Keratinocyte (primary cell): ENCODE data around the gene DTX3L. TPM values are rescaled to one million over a fixed set of nuclear protein-coding genes. Genes with fewer than 3 reads are reported as not detected.

Experiments
- DNase-seq: peaks from one replicate; pipeline ENCODE4 v3.0.0-alpha.2; 2011; ENCODE audit warnings: low read depth, missing footprints, low spot score
- FAIRE-seq: peaks from 2 replicates; lab custom pipeline; 2011; peaks lifted over from hg19 to GRCh38; lab: Jason Lieb, UNC
- H2AFZ ChIP-seq: 2 replicates; pipeline ENCODE4 v1.6.0; 2012; ENCODE audit warnings: low read length, control low read depth, inconsistent platforms; ENCODE audit not compliant: control insufficient read depth
- H3K27ac ChIP-seq: 2 replicates; pipeline ENCODE4 v1.5.1; 2011; ENCODE audit warnings: low read length; ENCODE audit not compliant: control insufficient read depth, insufficient read depth
- H3K27me3 ChIP-seq: 3 replicates; pipeline ENCODE4 v1.6.0; 2011; ENCODE audit warnings: low read length; ENCODE audit not compliant: control insufficient read depth, insufficient read depth; ENCODE audit errors: extremely low read depth
- H3K36me3 ChIP-seq, 2 experiments: 2 replicates in 1 of 2; 3 replicates in 1 of 2; pipeline ENCODE4 v1.5.1; 2011; ENCODE audit warnings: low read length in 2 of 2, mild to moderate bottlenecking in 1 of 2; ENCODE audit not compliant: control insufficient read depth in 2 of 2, insufficient read depth in 2 of 2; ENCODE audit errors: extremely low read depth in 1 of 2
- H3K4me1 ChIP-seq: 3 replicates; pipeline ENCODE4 v1.5.1; 2011; ENCODE audit warnings: low read length; ENCODE audit not compliant: control insufficient read depth, insufficient read depth; ENCODE audit errors: extremely low read depth
- H3K4me2 ChIP-seq: 3 replicates; pipeline ENCODE4 v1.6.0; 2011; ENCODE audit warnings: low read depth, low read length; ENCODE audit not compliant: control insufficient read depth, insufficient read depth; ENCODE audit errors: extremely low read depth
- H3K4me3 ChIP-seq, 3 experiments: fragments of 200-600 bp in 1 of 3; sonication (generic) in 1 of 3; 2 replicates in 2 of 3; 3 replicates in 1 of 3; pipeline ENCODE4 v1.5.1; 2011 to 2016; ENCODE audit warnings: low read length in 3 of 3, mild to moderate bottlenecking in 3 of 3, control low read depth in 2 of 3, inconsistent platforms in 1 of 3, low read depth in 1 of 3, mixed read lengths in 1 of 3, mixed run types in 1 of 3, moderate library complexity in 1 of 3; ENCODE audit not compliant: control insufficient read depth in 2 of 3, insufficient read depth in 2 of 3; ENCODE audit errors: extremely low read depth in 1 of 3
- H3K79me2 ChIP-seq: 2 replicates; pipeline ENCODE4 v1.6.0; 2012; ENCODE audit warnings: low read length; ENCODE audit not compliant: control insufficient read depth, insufficient read depth
- H3K9ac ChIP-seq: 3 replicates; pipeline ENCODE4 v1.6.0; 2011; ENCODE audit warnings: low read length; ENCODE audit not compliant: control insufficient read depth, insufficient read depth; ENCODE audit errors: extremely low read depth
- H3K9me1 ChIP-seq: 3 replicates; pipeline ENCODE4 v1.6.0; 2011; ENCODE audit warnings: low read length; ENCODE audit not compliant: control insufficient read depth, insufficient read depth; ENCODE audit errors: extremely low read depth
- H3K9me3 ChIP-seq: 2 replicates; pipeline ENCODE4 v1.5.1; 2012; ENCODE audit warnings: low read depth, low read length; ENCODE audit not compliant: control insufficient read depth
- H4K20me1 ChIP-seq: 3 replicates; pipeline ENCODE4 v1.6.0; 2011; ENCODE audit warnings: low read length; ENCODE audit not compliant: control insufficient read depth, insufficient read depth; ENCODE audit errors: extremely low read depth
- CTCF ChIP-seq, 3 experiments: IDR thresholded peaks in 1 of 3; conservative IDR thresholded peaks in 1 of 3; optimal IDR thresholded peaks in 1 of 3; 2 replicates in 2 of 3; 3 replicates in 1 of 3; pipeline versions ENCODE3 to v1.5.1; 2011; ENCODE audit warnings: low read length in 3 of 3, mild to moderate bottlenecking in 3 of 3, moderate library complexity in 2 of 3, control low read depth in 1 of 3, inconsistent platforms in 1 of 3; ENCODE audit not compliant: insufficient read depth in 2 of 3; ENCODE audit errors: extremely low read depth in 1 of 3
- EZH2 ChIP-seq: IDR thresholded peaks from one replicate; pipeline ENCODE4 v1.6.1; 2012; ENCODE audit warnings: inconsistent platforms, mild to moderate bottlenecking, low read length, moderate library complexity
- dilution Hi-C: fragments of 300-500 bp; cut with MboI; formaldehyde crosslinking; loops from one replicate; pipeline ENCODE4 v1.7.0; 2020; ENCODE audit warnings: low sequenced_read_pairs; ENCODE audit not compliant: extremely low pct_ligation_motif_present
- polyA plus RNA-seq, 5 experiments: library from polyadenylated mRNA; depleted of rRNA in 3 of 5; stranded (reverse) in 3 of 5; stranded (forward) in 1 of 5; unstranded in 1 of 5; fragments of >200 nt; gene quantifications; 1 replicate in 1 of 5; 2 replicates in 3 of 5; 3 replicates in 1 of 5; pipeline versions ENCODE4 v1.2.1 to v1.2.3, GENCODE V29; 2011 to 2012; ENCODE audit warnings: missing spikeins in 2 of 5, low read depth in 1 of 5, low replicate concordance in 1 of 5

The DTX3L gene
- polyA plus RNA-seq, 1 donor (not counting 4 experiments of a cell fraction or from before 2014, with no cell fraction given): 13.6 TPM

DNA sequence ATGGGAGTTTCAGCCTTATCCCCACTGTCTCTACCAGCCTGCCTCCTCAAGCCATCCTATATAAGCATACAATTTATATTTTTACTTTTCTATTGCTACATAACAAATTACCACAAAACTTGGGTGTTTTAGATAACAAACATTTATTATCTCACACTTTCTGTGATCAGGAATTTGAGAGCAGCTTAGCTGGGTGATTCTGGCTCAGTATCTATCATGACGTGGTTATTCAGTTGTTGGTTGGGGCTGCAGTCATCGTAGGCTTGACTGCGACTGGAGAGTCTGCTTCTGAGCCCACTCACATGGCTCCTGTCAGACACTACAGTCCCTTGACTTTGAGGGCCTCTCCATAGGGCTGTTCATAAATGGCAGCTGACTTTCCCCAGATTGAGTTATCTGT lies 34.0 kb downstream of the DTX3L start:
- dilution Hi-C loops: no loop called here
- Histone ChIP-seq H4K20me1 (no peaks in the 10 kb centered on the region), H3K4me1 (no peaks in the 10 kb centered on the region), H3K9me3 (no peaks in the 10 kb centered on the region), H3K27me3 (no peaks in the 10 kb centered on the region), H3K9ac (no peak overlapping the region), H3K4me2 (no peak overlapping the region), H2AFZ (no peak overlapping the region), H3K4me3 (no peak overlapping the region), H3K79me2 (no peaks in the 10 kb centered on the region), H3K9me1 (no peaks in the 10 kb centered on the region), H3K36me3 (no peaks in the 10 kb centered on the region), H3K27ac (no peak overlapping the region)
- DNase-seq (no peak), FAIRE-seq (no peak)
- TF ChIP-seq CTCF (optimal IDR thresholded peaks at IDR 0.05 in 1 of 3, IDR thresholded peaks at IDR 0.05 in 1 of 3, conservative IDR thresholded peaks at IDR 0.05 in 1 of 3; ENCODE audit: extremely low read depth in 1 of 3, insufficient read depth in 2 of 3, low read length in 3 of 3) (no peak), EZH2 (no peak)

GRCh38 chr3:122598556-122598955 lies 34.4 kb downstream of the DTX3L start:
- DNase-seq (no peak), FAIRE-seq (no peak)
- Histone ChIP-seq H4K20me1 (no peaks in the 10 kb centered on the region), H2AFZ (no peak overlapping the region), H3K4me1 (no peaks in the 10 kb centered on the region), H3K9ac (no peak overlapping the region), H3K27ac (no peak overlapping the region), H3K36me3 (no peaks in the 10 kb centered on the region), H3K4me3 (no peak overlapping the region), H3K9me1 (no peaks in the 10 kb centered on the region), H3K9me3 (no peaks in the 10 kb centered on the region), H3K79me2 (no peaks in the 10 kb centered on the region), H3K27me3 (no peaks in the 10 kb centered on the region), H3K4me2 (no peak overlapping the region)
- TF ChIP-seq EZH2: no peak
- no peak for TF ChIP-seq CTCF (optimal IDR thresholded peaks at IDR 0.05 in 1 of 3, IDR thresholded peaks at IDR 0.05 in 1 of 3, conservative IDR thresholded peaks at IDR 0.05 in 1 of 3; ENCODE audit: extremely low read depth in 1 of 3, insufficient read depth in 2 of 3, low read length in 3 of 3)
- dilution Hi-C loops: no loop called here
